Ovary (tissue), 9 donors: ENCODE data around the gene KAZALD1. TPM values are rescaled to one million over a fixed set of nuclear protein-coding genes. Genes with fewer than 3 reads are reported as not detected.

ENCODE experiments used
- DNase-seq, 5 donors: peaks; one replicate each; pipeline ENCODE4 v3.0.0-alpha.2; 2019 to 2020
- H3K27ac ChIP-seq, 2 donors: fragments of 200-600 bp; one replicate each; pipeline versions ENCODE4 v1.5.1 to v1.8.0; 2019 to 2022
- H3K27me3 ChIP-seq: fragments of 200-600 bp; one replicate; pipeline ENCODE4 v1.8.0; 2022
- H3K36me3 ChIP-seq: fragments of 200-600 bp; sonication (generic); one replicate; pipeline ENCODE4 v1.5.1; 2019
- H3K4me1 ChIP-seq: one replicate; pipeline ENCODE4 v1.8.1; 2013; ENCODE audit warnings: mild to moderate bottlenecking, moderate library complexity; ENCODE audit not compliant: insufficient read depth
- H3K4me3 ChIP-seq: fragments of 200-600 bp; sonication (generic); one replicate; pipeline ENCODE4 v1.5.1; 2017
- H3K9me3 ChIP-seq, 2 donors: fragments of 200-600 bp in 1 of 2; sonication (generic) in 1 of 2; one replicate each; pipeline versions ENCODE4 v1.5.1 to v1.8.1; 2013 to 2019; ENCODE audit warnings: mild to moderate bottlenecking in 1 of 2, moderate library complexity in 1 of 2
- CTCF ChIP-seq, 3 donors: fragments of 450-650 bp in 2 of 3; fragments of 200-600 bp in 1 of 3; IDR thresholded peaks; one replicate each; pipeline versions ENCODE4 v1.5.1 to v1.8.0; 2016 to 2022; ENCODE audit warnings: antibody characterized with exemption in 3 of 3, mild to moderate bottlenecking in 1 of 3
- EP300 ChIP-seq: sonication (generic); formaldehyde crosslinking; IDR thresholded peaks from one replicate; pipeline ENCODE4 v1.6.1; 2017; ENCODE audit warnings: antibody characterized with exemption
- POLR2A ChIP-seq: fragments of 450-650 bp; IDR thresholded peaks from one replicate; pipeline ENCODE4 v1.6.1; 2017; ENCODE audit warnings: antibody characterized with exemption, mild to moderate bottlenecking, moderate library complexity
- WGBS, 3 donors: extraction: QIAGEN DNeasy Blood & Tissue Kit in 1 of 3; methylation state at CpG; one replicate each; pipeline versions ENCODE4 v1.1.5 to v1.1.7; 2013 to 2017; 5-methylcytosine and 5-hydroxymethylcytosine counted together
- intact Hi-C, 4 donors: fragments of 100-400 bp; cut with DNase I; formaldehyde crosslinking; loops; one replicate each; pipeline versions ENCODE4 v1.11.0 to v1.15.1; 2022 to 2023
- polyA plus RNA-seq, 2 donors: library from polyadenylated mRNA; stranded (reverse); fragments of 200-250 nt in 1 of 2; fragments of 350-450 nt in 1 of 2; fragmentation: Illumina TruSeq in 1 of 2; extraction: RNeasy Lipid Tissue Mini Kit (QIAGEN cat#74804) in 1 of 2; gene quantifications; one replicate each; pipeline ENCODE4 v1.2.3, GENCODE V29; 2013 to 2014
- total RNA-seq, 7 donors: library from RNA; depleted of rRNA in 2 of 7; stranded (reverse); fragments of >200 nt in 2 of 7; fragmentation: NEBNext Ultra II Directional in 3 of 7; extraction: Animal tissue kit (Norgen Biotek cat#: 25700) in 3 of 7; gene quantifications; one replicate each; pipeline versions ENCODE4 v1.1.0 to v1.2.4, GENCODE V29; 2016 to 2023
- donor health status: DM: no; HTN: no; CAD: no; lungs with moderate emphysema.
- donor health status: DM: no; HTN: no; CAD: no.
- donor health status: Bipolar disorder and iron deficiency.
- donor health status: DM: yes; HTN: yes; CAD: no.
- donor health status: DM: no; HTN: no; CAD: no.
- donor health status: DM: yes; HTN: yes; CAD: no.

Gene KAZALD1
- total and polyA plus RNA-seq, 9 donors: 0.46 to 1.9 (median 0.94) TPM; not detected in 2

GRCh38 chr10:101064415-101065030 lies 2.7 kb downstream of the KAZALD1 start:
- TF ChIP-seq EP300 (no peak), POLR2A (no peak), CTCF (IDR thresholded peaks at IDR 0.05) (no peak)
- Histone ChIP-seq H3K36me3 (no peaks in the 10 kb centered on the region), H3K27ac (no peak overlapping the region), H3K4me3 (no peak overlapping the region), H3K4me1 (peaks cover 12% of the 10 kb centered on the region), H3K27me3 (peaks cover 3% of the 10 kb centered on the region), H3K9me3 (no peaks in the 10 kb centered on the region)
- intact Hi-C loops: loop anchor here in 1 of 4 donors (5.0 kb wide), 2 partner anchors 32 to 67 kb away; partner anchors contain the start of genes LZTS2, PDZD7 and SFXN3
- no peak for DNase-seq
- WGBS, 3 donors: 75 to 83% (median 77%) methylated on average over 9 of the region's 9 CpGs

GRCh38 chr10:101065481-101066145 lies 3.8 kb downstream of the KAZALD1 start:
- peaks cover 12% of the 10 kb centered on the region for H3K4me1 ChIP-seq
- TF ChIP-seq POLR2A (no peak), EP300 (no peak)
- H3K27me3 ChIP-seq: peaks cover 3% of the 10 kb centered on the region

GRCh38 chr10:101066146-101066895 lies 4.5 kb downstream of the KAZALD1 start:
- Histone ChIP-seq H3K9me3 (no peaks in the 10 kb centered on the region), H3K27me3 (peaks cover 3% of the 10 kb centered on the region), H3K4me3 (peak overlapping the region; percentile 41), H3K36me3 (no peaks in the 10 kb centered on the region), H3K27ac (no peak overlapping the region), H3K4me1 (peaks cover 11% of the 10 kb centered on the region)
- intact Hi-C loops: loop anchor here in 1 of 4 donors (5.0 kb wide), 1 partner anchor 34 kb away; the partner anchor contains the start of genes PDZD7 and SFXN3
- TF ChIP-seq EP300: no peak
- TF ChIP-seq CTCF (IDR thresholded peaks at IDR 0.05): peak in 1 of 3 donors; percentile 16
- peak; percentile 13 to 50 (median 41) for DNase-seq
- 2 to 3% (median 2%) methylated on average over 45 to 49 of the region's 49 CpGs for WGBS, 3 donors

More at GRCh38 chr10:101065481-101066145, 3.8 kb downstream of the KAZALD1 start:
- Histone ChIP-seq H3K27ac (no peak overlapping the region), H3K36me3 (no peaks in the 10 kb centered on the region), H3K9me3 (no peaks in the 10 kb centered on the region), H3K4me3 (no peak overlapping the region)
- intact Hi-C loops: loop anchor here in 1 of 4 donors (5.0 kb wide), 1 partner anchor 33 kb away; the partner anchor contains the start of genes PDZD7 and SFXN3
- WGBS, 3 donors: 66 to 69% (median 67%) methylated on average over 3 of the region's 3 CpGs
- no peak for DNase-seq

GRCh38 chr10:101066896-101067355 lies 5.1 kb downstream of the KAZALD1 start:
- peaks cover 3% of the 10 kb centered on the region for H3K27me3 ChIP-seq
- TF ChIP-seq CTCF (IDR thresholded peaks at IDR 0.05) (no peak), POLR2A (no peak), EP300 (no peak)
- peaks cover 8% of the 10 kb centered on the region for H3K4me1 ChIP-seq

More at GRCh38 chr10:101066896-101067355, 5.1 kb downstream of the KAZALD1 start:
- peak in 2 of 5 donors; percentile 13 to 31 for DNase-seq
- Histone ChIP-seq H3K36me3 (no peaks in the 10 kb centered on the region), H3K27ac (no peak overlapping the region), H3K9me3 (no peaks in the 10 kb centered on the region), H3K4me3 (peak overlapping the region; percentile 41)
- WGBS, 3 donors: 1% methylated on average over 31 of the region's 31 CpGs
- intact Hi-C loops: loop anchor here in 2 of 4 donors (1.0 to 5.0 kb wide), 2 partner anchors 26 to 35 kb away; partner anchors contain the start of genes PDZD7 (in 1 of the 2) and SFXN3 (in 1 of the 2)
